UCSD-AML1 (cell line): ENCODE measurements around the gene TRPM1.

Source experiments
- DNase-seq: peaks from one replicate; lab custom pipeline; 2025; ENCODE audit not compliant: unreplicated experiment; lab: John Stamatoyannopoulos, UW

Gene TRPM1

GRCh38 chr15:31021067-31021665, 80.4 kb downstream of the TRPM1 start:
- DNase-seq = no peak

GRCh38 chr15:31020542-31020941, 81.0 kb downstream of the TRPM1 start:
- DNase-seq = no peak

GRCh38 chr15:31019986-31020385, 81.5 kb downstream of the TRPM1 start:
- DNase-seq = no peak

GRCh38 chr15:31017311-31017710, 84.2 kb downstream of the TRPM1 start:
- no peak for DNase-seq

GRCh38 chr15:31016446-31016915, 85.0 kb downstream of the TRPM1 start:
- DNase-seq = no peak

GRCh38 chr15:31014608-31014925, 87.0 kb downstream of the TRPM1 start:
- no peak for DNase-seq

- DNase-seq = no peak
Measured at GRCh38 chr15:31013863-31014607, 87.5 kb downstream of the TRPM1 start.

GRCh38 chr15:31012455-31012854, 89.1 kb downstream of the TRPM1 start:
- DNase-seq = no peak

GRCh38 chr15:31010036-31010435, 91.5 kb downstream of the TRPM1 start:
- no peak for DNase-seq

- DNase-seq = no peak
Measured at GRCh38 chr15:31005660-31006059, 95.9 kb downstream of the TRPM1 start.

- DNase-seq = peak; percentile 78
Measured at GRCh38 chr15:31004220-31004733, 97.2 kb downstream of the TRPM1 start.

GRCh38 chr15:31001702-31002101, 99.8 kb downstream of the TRPM1 start:
- DNase-seq = no peak

- DNase-seq = no peak
Measured at GRCh38 chr15:30999729-31000128, 101.8 kb downstream of the TRPM1 start.

GRCh38 chr15:30997270-30997669, 104.3 kb downstream of the TRPM1 start:
- no peak for DNase-seq

- DNase-seq = no peak
Measured at GRCh38 chr15:30992249-30992864, 109.2 kb downstream of the TRPM1 start.

GRCh38 chr15:30991255-30992235, 110.0 kb downstream of the TRPM1 start, which contains the start of gene MTMR10:
Gene MTMR10, minus strand, starts transcription at chr15:30991628. Its CDS starts 122 bp downstream, at chr15:30991506.
- peak; percentile 89 for DNase-seq

GRCh38 chr15:30990446-30991254, 110.9 kb downstream of the TRPM1 start:
- no peak for DNase-seq

GRCh38 chr15:30990036-30990435, 111.5 kb downstream of the TRPM1 start:
- DNase-seq = no peak

GRCh38 chr15:30985081-30985531, 116.4 kb downstream of the TRPM1 start:
- no peak for DNase-seq

- no peak for DNase-seq
Measured at GRCh38 chr15:30984542-30984941, 117.0 kb downstream of the TRPM1 start.
